ENCODE measurements around the gene ZNF512B. TPM values are rescaled to one million over a fixed set of nuclear protein-coding genes. Genes with fewer than 3 reads are reported as not detected.
A peak's percentile ranks its signal among the peaks of the same experiment; 100 is the strongest.
"Not testable (repeated sequence)": the region's sequence is repeated elsewhere in the genome, so short reads cannot be mapped to it uniquely, and the experiment has no call there.

Gene ZNF512B
- polyA plus RNA-seq, 3 donors, result 0.10 to 2.6 TPM; not detected in 1

GRCh38 chr20:64015635-64016034 lies 45.9 kb upstream of the ZNF512B start:
- peaks cover 0 to 4% (median 0%) of the 10 kb centered on the region in 7 donors for H3K9me3 Mint-ChIP-seq
- Histone ChIP-seq H2AFZ (ENCODE audit: insufficient read depth, low read depth, low read length, poor library complexity, severe bottlenecking) (no peak overlapping the region), H3K9ac (ENCODE audit: insufficient read depth, low read length, poor library complexity, severe bottlenecking) (no peak overlapping the region), H4K20me1 (ENCODE audit: insufficient read depth, low read length) (peaks cover 8% of the 10 kb centered on the region), H3K4me1 (ENCODE audit: control insufficient read depth in 1 of 2, insufficient read depth in 2 of 2, low read length in 2 of 2) (no peaks in the 10 kb centered on the region), H3K9me3 (replicated peaks in 1 of 2; ENCODE audit: control insufficient read depth in 1 of 2, insufficient read depth in 1 of 2, low read length in 2 of 2) (no peaks in the 10 kb centered on the region), H3K4me3 (replicated peaks in 1 of 3; ENCODE audit: low read depth in 2 of 3, low read length in 3 of 3) (no peak overlapping the region), H3K79me2 (ENCODE audit: insufficient read depth, low read length) (no peaks in the 10 kb centered on the region), H3K4me2 (replicated peaks; ENCODE audit: extremely low read depth, low read length, poor library complexity, severe bottlenecking) (no peak overlapping the region), H3K36me3 (replicated peaks in 1 of 2; ENCODE audit: control insufficient read depth in 1 of 2, insufficient read depth in 2 of 2, low read length in 2 of 2) (peaks cover 66 to 85% of the 10 kb centered on the region in 2 donors), H3K27ac (ENCODE audit: low read depth in 1 of 2, low read length in 2 of 2) (no peak overlapping the region), H3K27me3 (ENCODE audit: control insufficient read depth in 2 of 2, insufficient read depth in 2 of 2, low read length in 2 of 2) (no peaks in the 10 kb centered on the region)
- H3K27me3 Mint-ChIP-seq (ENCODE audit: low read depth in 3 of 3), result no peaks in the 10 kb centered on the region
- H3K4me1 Mint-ChIP-seq, result peaks cover 7% of the 10 kb centered on the region
- intact Hi-C loops (cut with micrococcal nuclease), result no loop called here
- 100% methylated on average over 1 of the region's 2 CpGs for WGBS (ENCODE audit: insufficient coverage)
- TF ChIP-seq, protein P1, sequence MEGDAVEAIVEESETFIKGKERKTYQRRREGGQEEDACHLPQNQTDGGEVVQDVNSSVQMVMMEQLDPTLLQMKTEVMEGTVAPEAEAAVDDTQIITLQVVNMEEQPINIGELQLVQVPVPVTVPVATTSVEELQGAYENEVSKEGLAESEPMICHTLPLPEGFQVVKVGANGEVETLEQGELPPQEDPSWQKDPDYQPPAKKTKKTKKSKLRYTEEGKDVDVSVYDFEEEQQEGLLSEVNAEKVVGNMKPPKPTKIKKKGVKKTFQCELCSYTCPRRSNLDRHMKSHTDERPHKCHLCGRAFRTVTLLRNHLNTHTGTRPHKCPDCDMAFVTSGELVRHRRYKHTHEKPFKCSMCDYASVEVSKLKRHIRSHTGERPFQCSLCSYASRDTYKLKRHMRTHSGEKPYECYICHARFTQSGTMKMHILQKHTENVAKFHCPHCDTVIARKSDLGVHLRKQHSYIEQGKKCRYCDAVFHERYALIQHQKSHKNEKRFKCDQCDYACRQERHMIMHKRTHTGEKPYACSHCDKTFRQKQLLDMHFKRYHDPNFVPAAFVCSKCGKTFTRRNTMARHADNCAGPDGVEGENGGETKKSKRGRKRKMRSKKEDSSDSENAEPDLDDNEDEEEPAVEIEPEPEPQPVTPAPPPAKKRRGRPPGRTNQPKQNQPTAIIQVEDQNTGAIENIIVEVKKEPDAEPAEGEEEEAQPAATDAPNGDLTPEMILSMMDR (IDR thresholded peaks at IDR 0.05), result no peak
- DNase-seq, result no peak
- H3K27ac Mint-ChIP-seq, result no peak overlapping the region
- peaks cover 61 to 83% of the 10 kb centered on the region in 2 donors for H3K36me3 Mint-ChIP-seq
- no peak overlapping the region for H3K4me3 Mint-ChIP-seq

DNA sequence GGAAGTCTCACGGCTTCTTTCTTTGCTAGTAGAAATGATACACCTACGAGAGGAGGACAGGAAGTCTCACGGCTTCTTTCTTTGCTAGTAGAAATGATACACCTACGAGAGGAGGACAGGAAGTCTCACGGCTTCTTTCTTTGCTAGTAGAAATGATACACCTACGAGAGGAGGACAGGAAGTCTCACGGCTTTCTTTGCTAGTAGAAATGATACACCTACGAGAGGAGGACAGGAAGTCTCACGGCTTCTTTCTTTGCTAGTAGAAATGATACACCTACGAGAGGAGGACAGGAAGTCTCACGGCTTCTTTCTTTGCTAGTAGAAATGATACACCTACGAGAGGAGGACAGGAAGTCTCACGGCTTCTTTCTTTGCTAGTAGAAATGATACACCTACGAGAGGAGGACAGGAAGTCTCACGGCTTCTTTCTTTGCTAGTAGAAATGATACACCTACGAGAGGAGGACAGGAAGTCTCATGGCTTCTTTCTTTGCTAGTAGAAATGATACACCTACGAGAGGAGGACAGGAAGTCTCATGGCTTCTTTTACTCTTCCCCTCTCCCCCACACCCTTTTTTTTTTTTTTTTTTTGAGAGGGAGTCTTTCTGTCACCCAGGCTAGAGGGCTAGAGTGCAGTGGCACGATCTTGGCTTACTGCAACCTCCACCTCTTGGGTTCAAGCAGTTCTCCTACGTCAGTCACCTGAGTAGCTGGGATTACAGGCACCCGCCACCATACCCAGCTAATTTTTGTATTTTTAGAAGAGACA lies 42.8 kb upstream of the ZNF512B start:
- Mint-ChIP-seq H3K27ac (peak overlapping the region in 1 of 7 donors; percentile 50), H3K36me3 (peaks cover 62 to 83% of the 10 kb centered on the region in 2 donors), H3K9me3 (peaks cover 7 to 15% (median 10%) of the 10 kb centered on the region in 7 donors)
- H3K27me3 Mint-ChIP-seq (ENCODE audit: low read depth in 3 of 3); H2AFZ ChIP-seq (ENCODE audit: insufficient read depth, low read depth, low read length, poor library complexity, severe bottlenecking); H3K27ac ChIP-seq (ENCODE audit: low read depth in 1 of 2, low read length in 2 of 2); H3K4me3 Mint-ChIP-seq; H3K4me1 Mint-ChIP-seq; H3K9ac ChIP-seq (ENCODE audit: insufficient read depth, low read length, poor library complexity, severe bottlenecking); intact Hi-C loops (cut with micrococcal nuclease); H3K4me2 ChIP-seq (replicated peaks; ENCODE audit: extremely low read depth, low read length, poor library complexity, severe bottlenecking); DNase-seq; H3K4me1 ChIP-seq (ENCODE audit: control insufficient read depth in 1 of 2, insufficient read depth in 2 of 2, low read length in 2 of 2); H3K27me3 ChIP-seq (ENCODE audit: control insufficient read depth in 2 of 2, insufficient read depth in 2 of 2, low read length in 2 of 2); H3K9me3 ChIP-seq (replicated peaks in 1 of 2; ENCODE audit: control insufficient read depth in 1 of 2, insufficient read depth in 1 of 2, low read length in 2 of 2); H3K4me3 ChIP-seq (replicated peaks in 1 of 3; ENCODE audit: low read depth in 2 of 3, low read length in 3 of 3); H3K79me2 ChIP-seq (ENCODE audit: insufficient read depth, low read length): not testable (repeated sequence)
- peaks cover 12% of the 10 kb centered on the region for H4K20me1 ChIP-seq (ENCODE audit: insufficient read depth, low read length)
- 100% methylated on average over 3 of the region's 20 CpGs for WGBS (ENCODE audit: insufficient coverage)
- peaks cover 68 to 87% of the 10 kb centered on the region in 2 donors for H3K36me3 ChIP-seq (replicated peaks in 1 of 2; ENCODE audit: control insufficient read depth in 1 of 2, insufficient read depth in 2 of 2, low read length in 2 of 2)
